Spinal cord (tissue), 10 donors: Measurements from ENCODE around the gene PITX1. TPM values are rescaled to one million over a fixed set of nuclear protein-coding genes. Genes with fewer than 3 reads are reported as not detected.
"Not testable (repeated sequence)": the region's sequence is repeated elsewhere in the genome, so short reads cannot be mapped to it uniquely, and the experiment has no call there.

ENCODE experiments used
- DNase-seq, 6 donors: peaks; one replicate each; pipeline versions ENCODE4 v3.0.0 to v3.0.0-alpha.2; 2013 to 2015; ENCODE audit warnings: low spot score in 6 of 6, low read depth in 4 of 6
- H3K27ac ChIP-seq: one replicate; pipeline ENCODE4 v1.5.1; 2013; ENCODE audit warnings: low read depth, low read length, control low read depth
- H3K27me3 ChIP-seq: one replicate; pipeline ENCODE4 v1.6.1; 2013; ENCODE audit warnings: low read length; ENCODE audit not compliant: control insufficient read depth, insufficient read depth
- H3K36me3 ChIP-seq: one replicate; pipeline ENCODE4 v1.6.1; 2013; ENCODE audit warnings: low read length; ENCODE audit not compliant: control insufficient read depth, insufficient read depth
- H3K4me1 ChIP-seq: one replicate; pipeline ENCODE4 v1.6.1; 2013; ENCODE audit warnings: low read length; ENCODE audit not compliant: control insufficient read depth, insufficient read depth
- H3K4me3 ChIP-seq: one replicate; pipeline ENCODE4 v1.5.1; 2013; ENCODE audit warnings: low read depth, low read length, control low read depth
- H3K9me3 ChIP-seq: one replicate; pipeline ENCODE4 v1.6.1; 2013; ENCODE audit warnings: low read length; ENCODE audit not compliant: control insufficient read depth, insufficient read depth
- WGBS: methylation state at CpG from one replicate; pipeline ENCODE4 v1.1.5; 2013; ENCODE audit warnings: missing lambda C conversion rate; ENCODE audit not compliant: insufficient coverage; 5-methylcytosine and 5-hydroxymethylcytosine counted together
- polyA plus RNA-seq, 2 donors: library from polyadenylated mRNA; unstranded; fragments of 120-200 nt; gene quantifications; one replicate each; pipeline ENCODE4 v1.2.1, GENCODE V29; 2013; ENCODE audit not compliant: insufficient read length in 2 of 2
- total RNA-seq, 2 donors: library from RNA; depleted of rRNA in 1 of 2; stranded (reverse); fragments of 120-200 nt in 1 of 2; fragments of >200 nt in 1 of 2; gene quantifications; one replicate each; pipeline versions ENCODE4 v1.2.3 to v1.2.4, GENCODE V29; 2013 to 2014
- donor health status: healthy.

Gene PITX1
- total and polyA plus RNA-seq, 4 donors: 0.11 TPM; not detected in 3

GRCh38 chr5:134990183-134990582, 43.8 kb downstream of the PITX1 start:
- not testable (repeated sequence) for H3K36me3 ChIP-seq, DNase-seq
- WGBS: 49% methylated on average over 4 of the region's 5 CpGs

GRCh38 chr5:134989266-134989830, 44.7 kb downstream of the PITX1 start:
- H3K27ac ChIP-seq: no peak overlapping the region
- no peak overlapping the region for H3K4me3 ChIP-seq
- no peaks in the 10 kb centered on the region for H3K27me3 ChIP-seq
- H3K36me3 ChIP-seq: no peaks in the 10 kb centered on the region
- H3K9me3 ChIP-seq: no peaks in the 10 kb centered on the region
- DNase-seq: no peak
- H3K4me1 ChIP-seq: no peaks in the 10 kb centered on the region
- no CpG with 5 or more reads among the region's 3 CpGs for WGBS

More at GRCh38 chr5:134990183-134990582, 43.8 kb downstream of the PITX1 start:
- not testable (repeated sequence) for H3K9me3 ChIP-seq, H3K27ac ChIP-seq, H3K27me3 ChIP-seq, H3K4me3 ChIP-seq, H3K4me1 ChIP-seq

GRCh38 chr5:134982230-134982629, 51.8 kb downstream of the PITX1 start:
- H3K4me1 ChIP-seq: no peaks in the 10 kb centered on the region
- no CpG with 5 or more reads among the region's 1 CpG for WGBS
- no peak overlapping the region for H3K4me3 ChIP-seq
- H3K9me3 ChIP-seq: peaks cover 14% of the 10 kb centered on the region
- H3K27ac ChIP-seq: no peak overlapping the region
- H3K27me3 ChIP-seq: no peaks in the 10 kb centered on the region
- H3K36me3 ChIP-seq: no peaks in the 10 kb centered on the region
- no peak for DNase-seq

- H3K36me3 ChIP-seq: peaks cover 2% of the 10 kb centered on the region
- no peaks in the 10 kb centered on the region for H3K27me3 ChIP-seq
- no peaks in the 10 kb centered on the region for H3K4me1 ChIP-seq
- DNase-seq: no peak
- H3K4me3 ChIP-seq: no peak overlapping the region
- peaks cover 18% of the 10 kb centered on the region for H3K9me3 ChIP-seq
- 83% methylated on average over 2 of the region's 3 CpGs for WGBS
- H3K27ac ChIP-seq: no peak overlapping the region
Observed at GRCh38 chr5:134979416-134979815, 54.6 kb downstream of the PITX1 start.

Other genes starting within 250 kb of the PITX1 start
- gene C5orf24, start 188.3 kb downstream of the PITX1 start, total RNA-seq: 10 to 100 TPM; 46.2 to 97.6 TPM
- gene C5orf24, start 188.3 kb downstream of the PITX1 start, polyA plus RNA-seq: 100 to 1,000 TPM in 1 of 2 donors, 10 to 100 TPM in 1; 77.5 to 101 TPM
- 10 to 100 TPM; 86.8 to 96.5 TPM for gene TXNDC15, start 159.9 kb downstream of the PITX1 start, total RNA-seq
- 100 to 1,000 TPM; 111 to 120 TPM for gene TXNDC15, start 159.9 kb downstream of the PITX1 start, polyA plus RNA-seq
- 10 to 100 TPM in 1 of 2 donors, 1 to 10 TPM in 1; 9.4 to 11.3 TPM for gene PCBD2, start 129.1 kb downstream of the PITX1 start, total RNA-seq
- gene PCBD2, start 129.1 kb downstream of the PITX1 start, polyA plus RNA-seq: 10 to 100 TPM; 11.5 to 12.9 TPM
- under 1 TPM; 0.33 to 0.79 TPM for gene CATSPER3, start 66.3 kb downstream of the PITX1 start, total RNA-seq
- under 1 TPM in 1 of 2 donors, not detected in 1; 0.75 TPM for gene CATSPER3, start 66.3 kb downstream of the PITX1 start, polyA plus RNA-seq